Measurements from ENCODE around the gene SLC25A10. TPM values are rescaled to one million over a fixed set of nuclear protein-coding genes. Genes with fewer than 3 reads are reported as not detected.

Gene SLC25A10
- total and polyA plus RNA-seq, 10 of the 15 experiments (the other 5 are each of a cell fraction or from before 2014, with no cell fraction given): 0.11 to 72.7 (median 22.3) TPM

- RAD21 ChIA-PET (ENCODE audit: unreplicated experiment): no interaction called here
- Histone ChIP-seq H3K4me2 (ENCODE audit: control insufficient read depth, insufficient read depth) (no peak overlapping the region), H3K9me3 (replicated peaks; ENCODE audit: control insufficient read depth, insufficient read depth, low read length) (no peaks in the 10 kb centered on the region), H3K27ac (ENCODE audit: control insufficient read depth, insufficient read depth) (no peak overlapping the region), H3K79me2 (ENCODE audit: control insufficient read depth, insufficient read depth, low read length) (no peaks in the 10 kb centered on the region; the same call in none of the 2 replicates), H3K27me3 (replicated peaks in 1 of 2; ENCODE audit: control insufficient read depth in 2 of 2, insufficient read depth in 2 of 2, low read length in 1 of 2) (no peaks in the 10 kb centered on the region), H4K20me1 (ENCODE audit: control insufficient read depth, insufficient read depth) (no peaks in the 10 kb centered on the region), H3K9ac (ENCODE audit: control insufficient read depth, insufficient read depth, low read length) (no peak overlapping the region), H3K4me1 (ENCODE audit: control insufficient read depth, insufficient read depth, low read length) (no peaks in the 10 kb centered on the region), H3K36me3 (ENCODE audit: control insufficient read depth in 2 of 2, insufficient read depth in 2 of 2, low read length in 1 of 2) (peaks cover 19 to 48% of the 10 kb centered on the region in 2 experiments; a peak in 3 of 4 replicates), H3K4me3 (no peak overlapping the region), H2AFZ (ENCODE audit: control insufficient read depth, low read depth, low read length) (no peak overlapping the region)
- POLR2A ChIA-PET: no interaction called here
- CTCF ChIA-PET: no interaction called here
- 95% methylated on average over 22 of the region's 22 CpGs for WGBS (ENCODE audit: insufficient coverage, insufficient replicate concordance, low lambda C conversion rate, missing lambda C conversion rate)
- TF ChIP-seq ZBTB4 (CRISPR knock-in tag; IDR thresholded peaks at IDR 0.05) (no peak), POLR2A (IDR thresholded peaks at IDR 0.05; ENCODE audit: low read depth, low read length) (peak; percentile 46; the same call in 1 of the 2 replicates), SMARCA5 (IDR thresholded peaks at IDR 0.05) (no peak)
- in situ Hi-C loops (cut with MboI): no loop called here
- no peak for FAIRE-seq
- SMC1A ChIA-PET (ENCODE audit: uncharacterized antibody, unreplicated experiment): no interaction called here
- no TSS peak for BruUV-seq (replicated peaks)
- no peak for ATAC-seq
- no peak for DNase-seq (ENCODE audit: low read depth, low spot score)
- intact Hi-C loops (cut with micrococcal nuclease; ENCODE audit: unreplicated experiment): no loop called here
Observed at GRCh38 chr17:81695801-81696200, 16.3 kb upstream of the SLC25A10 start.

- intact Hi-C loops (cut with micrococcal nuclease; ENCODE audit: unreplicated experiment): no loop called here
- Histone ChIP-seq H3K9me3 (replicated peaks; ENCODE audit: control insufficient read depth, insufficient read depth, low read length) (no peaks in the 10 kb centered on the region), H3K79me2 (ENCODE audit: control insufficient read depth, insufficient read depth, low read length) (peaks cover 3% of the 10 kb centered on the region), H3K4me3 (no peak overlapping the region), H3K9ac (ENCODE audit: control insufficient read depth, insufficient read depth, low read length) (no peak overlapping the region), H3K4me2 (ENCODE audit: control insufficient read depth, insufficient read depth) (no peak overlapping the region), H3K27ac (ENCODE audit: control insufficient read depth, insufficient read depth) (no peak overlapping the region), H3K36me3 (ENCODE audit: control insufficient read depth in 2 of 2, insufficient read depth in 2 of 2, low read length in 1 of 2) (peaks cover 20 to 51% of the 10 kb centered on the region in 2 experiments; a peak in 3 of 4 replicates), H4K20me1 (ENCODE audit: control insufficient read depth, insufficient read depth) (no peaks in the 10 kb centered on the region), H3K4me1 (ENCODE audit: control insufficient read depth, insufficient read depth, low read length) (peaks cover 3% of the 10 kb centered on the region), H2AFZ (ENCODE audit: control insufficient read depth, low read depth, low read length) (no peak overlapping the region), H3K27me3 (replicated peaks in 1 of 2; ENCODE audit: control insufficient read depth in 2 of 2, insufficient read depth in 2 of 2, low read length in 1 of 2) (no peaks in the 10 kb centered on the region)
- ChIA-PET POLR2A (no interaction called here), SMC1A (ENCODE audit: uncharacterized antibody, unreplicated experiment) (no interaction called here), RAD21 (ENCODE audit: unreplicated experiment) (no interaction called here), CTCF (no interaction called here)
- 98% methylated on average over 32 of the region's 40 CpGs for WGBS (ENCODE audit: insufficient coverage, insufficient replicate concordance, low lambda C conversion rate, missing lambda C conversion rate)
- FAIRE-seq: no peak
- DNase-seq (ENCODE audit: low read depth, low spot score): no peak
- ATAC-seq: no peak
- 0 out of 2 replicates have a peak, but pooled peaks have one; percentile 21 for TF ChIP-seq POLR2A (IDR thresholded peaks at IDR 0.05; ENCODE audit: low read depth, low read length)
- TF ChIP-seq CHD4 (IDR thresholded peaks at IDR 0.05): no peak
- no TSS peak for BruUV-seq (replicated peaks)
- in situ Hi-C loops (cut with MboI): no loop called here
Observed at GRCh38 chr17:81696218-81696941, 15.7 kb upstream of the SLC25A10 start.

Measured in GM12878 (cell line).